ENCODE results near the gene RXFP3.
"Not testable (repeated sequence)": the region's sequence is repeated elsewhere in the genome, so short reads cannot be mapped to it uniquely, and the experiment has no call there.

RXFP3 gene

DNA sequence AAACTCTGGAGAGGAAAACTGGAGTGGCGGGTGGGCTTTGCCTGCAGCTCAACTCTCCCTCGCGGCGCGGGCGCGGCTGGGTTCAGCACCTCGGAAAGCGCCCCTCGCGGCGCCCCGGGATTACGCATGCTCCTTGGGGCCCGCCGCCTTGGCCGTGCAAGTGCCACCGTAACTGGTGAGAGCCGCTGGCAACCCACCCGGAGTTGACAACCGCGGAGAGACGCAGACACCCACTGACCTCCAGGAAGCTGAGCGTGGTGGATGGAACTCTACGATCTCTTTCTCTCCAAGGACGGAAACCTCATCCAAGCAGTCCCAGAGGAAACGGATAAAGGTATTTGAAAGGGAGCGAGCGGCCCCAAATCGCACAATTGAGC lies 194 bp upstream of the RXFP3 start:
- DNase-seq = peak; percentile 25

DNA sequence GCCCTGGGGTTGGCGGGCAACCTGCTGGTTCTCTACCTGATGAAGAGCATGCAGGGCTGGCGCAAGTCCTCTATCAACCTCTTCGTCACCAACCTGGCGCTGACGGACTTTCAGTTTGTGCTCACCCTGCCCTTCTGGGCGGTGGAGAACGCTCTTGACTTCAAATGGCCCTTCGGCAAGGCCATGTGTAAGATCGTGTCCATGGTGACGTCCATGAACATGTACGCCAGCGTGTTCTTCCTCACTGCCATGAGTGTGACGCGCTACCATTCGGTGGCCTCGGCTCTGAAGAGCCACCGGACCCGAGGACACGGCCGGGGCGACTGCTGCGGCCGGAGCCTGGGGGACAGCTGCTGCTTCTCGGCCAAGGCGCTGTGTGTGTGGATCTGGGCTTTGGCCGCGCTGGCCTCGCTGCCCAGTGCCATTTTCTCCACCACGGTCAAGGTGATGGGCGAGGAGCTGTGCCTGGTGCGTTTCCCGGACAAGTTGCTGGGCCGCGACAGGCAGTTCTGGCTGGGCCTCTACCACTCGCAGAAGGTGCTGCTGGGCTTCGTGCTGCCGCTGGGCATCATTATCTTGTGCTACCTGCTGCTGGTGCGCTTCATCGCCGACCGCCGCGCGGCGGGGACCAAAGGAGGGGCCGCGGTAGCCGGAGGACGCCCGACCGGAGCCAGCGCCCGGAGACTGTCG lies 976 bp downstream of the RXFP3 start:
- no peak for DNase-seq

DNA sequence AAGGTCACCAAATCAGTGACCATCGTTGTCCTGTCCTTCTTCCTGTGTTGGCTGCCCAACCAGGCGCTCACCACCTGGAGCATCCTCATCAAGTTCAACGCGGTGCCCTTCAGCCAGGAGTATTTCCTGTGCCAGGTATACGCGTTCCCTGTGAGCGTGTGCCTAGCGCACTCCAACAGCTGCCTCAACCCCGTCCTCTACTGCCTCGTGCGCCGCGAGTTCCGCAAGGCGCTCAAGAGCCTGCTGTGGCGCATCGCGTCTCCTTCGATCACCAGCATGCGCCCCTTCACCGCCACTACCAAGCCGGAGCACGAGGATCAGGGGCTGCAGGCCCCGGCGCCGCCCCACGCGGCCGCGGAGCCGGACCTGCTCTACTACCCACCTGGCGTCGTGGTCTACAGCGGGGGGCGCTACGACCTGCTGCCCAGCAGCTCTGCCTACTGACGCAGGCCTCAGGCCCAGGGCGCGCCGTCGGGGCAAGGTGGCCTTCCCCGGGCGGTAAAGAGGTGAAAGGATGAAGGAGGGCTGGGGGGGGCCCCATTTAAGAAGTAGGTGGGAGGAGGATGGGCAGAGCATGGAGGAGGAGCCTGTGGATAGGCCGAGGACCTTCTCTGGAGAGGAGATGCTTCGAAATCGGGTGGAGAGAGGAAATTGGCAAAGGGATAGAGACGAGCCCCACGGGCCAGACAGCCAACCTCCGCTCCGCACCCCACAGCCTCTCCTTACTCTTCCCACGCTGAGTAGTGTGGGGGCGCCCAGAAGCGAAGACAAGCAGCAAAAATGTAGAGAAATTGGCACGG lies 1.7 kb downstream of the RXFP3 start:
- no peak for DNase-seq

DNA sequence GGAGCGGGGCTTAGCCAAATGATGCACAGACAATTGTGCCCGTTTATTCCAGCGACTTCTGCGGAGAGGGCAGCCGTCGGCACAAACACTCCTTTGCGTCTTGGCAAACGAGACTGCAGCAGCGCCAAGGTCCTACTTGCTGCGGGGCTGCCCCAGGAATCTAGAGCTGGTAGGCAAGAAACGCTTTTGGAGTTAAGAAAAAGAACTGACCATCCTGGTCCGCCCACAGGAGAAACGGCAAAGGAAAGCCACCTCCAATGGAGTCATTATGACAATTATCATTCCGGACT lies 2.3 kb downstream of the RXFP3 start:
- DNase-seq = no peak

DNA sequence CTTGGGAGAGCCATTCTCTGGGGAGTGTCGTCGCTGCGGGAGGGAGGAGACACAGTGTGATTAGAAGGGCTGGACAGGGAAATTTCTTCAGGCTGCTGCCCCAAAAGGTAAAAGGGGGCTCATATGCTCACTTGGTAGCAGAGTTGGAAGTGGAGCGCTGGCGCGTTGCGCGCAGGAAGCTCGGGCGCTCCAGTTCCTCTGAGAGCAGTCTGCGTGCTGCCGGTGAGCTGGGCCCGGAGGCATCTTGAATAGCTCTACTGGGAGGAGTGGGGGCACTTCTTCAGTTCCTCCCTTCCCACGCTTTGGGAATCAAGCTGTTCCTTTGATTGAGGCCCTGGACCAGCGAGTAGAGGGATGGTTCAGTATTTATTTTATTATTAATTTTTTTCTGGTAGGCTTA lies 2.7 kb downstream of the RXFP3 start:
- DNase-seq = no peak

DNA sequence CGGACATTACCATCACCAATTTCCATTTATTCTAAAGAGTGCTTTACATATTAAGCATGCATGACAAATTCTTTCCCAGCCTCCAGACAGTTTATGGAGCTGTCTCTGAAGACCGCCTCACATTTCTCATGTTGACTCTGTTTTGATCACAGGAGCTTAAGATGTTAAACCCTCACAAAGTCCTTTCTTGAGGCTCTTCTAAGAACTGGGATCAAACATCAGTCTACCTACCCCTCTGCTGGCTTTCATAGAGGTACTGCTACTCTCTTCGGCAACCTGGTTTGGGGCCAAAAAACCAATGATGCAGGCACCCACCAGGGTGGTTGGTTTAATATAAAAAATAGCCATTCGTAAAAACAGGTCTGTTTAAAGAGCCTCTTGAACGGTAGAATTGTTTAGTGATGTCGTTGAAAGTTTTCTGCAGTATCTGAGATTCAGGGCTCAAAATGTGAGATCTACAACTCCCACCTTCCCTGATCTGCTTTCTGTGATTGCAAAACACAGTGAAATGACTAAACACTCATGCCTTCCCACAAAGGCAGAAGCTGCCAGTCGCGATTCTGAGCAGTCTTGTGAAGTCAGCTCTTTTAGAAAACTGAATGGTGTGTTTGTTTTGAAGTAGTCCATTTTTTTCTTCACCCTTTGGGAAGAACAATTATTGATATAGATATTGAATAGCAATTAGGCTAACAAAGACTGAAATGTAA lies 3.5 kb downstream of the RXFP3 start:
- no peak for DNase-seq

DNA sequence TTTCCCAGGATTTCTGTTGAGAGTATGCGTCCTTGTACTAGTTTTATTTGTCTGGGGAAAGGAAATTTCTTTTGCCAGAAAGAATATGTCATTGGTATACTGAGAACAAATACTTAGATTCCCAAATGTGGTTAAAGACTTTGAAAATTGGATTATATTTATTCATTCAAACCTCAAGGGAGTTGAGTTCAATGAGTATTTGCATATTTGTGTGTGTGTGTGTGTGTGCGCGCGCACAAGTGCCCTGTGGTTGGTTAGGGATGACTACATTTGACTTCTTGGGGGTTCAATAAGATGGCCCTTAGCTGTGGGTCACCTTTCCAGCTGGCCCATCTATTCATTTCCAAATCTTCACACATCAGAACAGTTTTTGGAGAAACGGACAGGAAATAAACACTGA lies 4.9 kb downstream of the RXFP3 start:
- no peak for DNase-seq

DNA sequence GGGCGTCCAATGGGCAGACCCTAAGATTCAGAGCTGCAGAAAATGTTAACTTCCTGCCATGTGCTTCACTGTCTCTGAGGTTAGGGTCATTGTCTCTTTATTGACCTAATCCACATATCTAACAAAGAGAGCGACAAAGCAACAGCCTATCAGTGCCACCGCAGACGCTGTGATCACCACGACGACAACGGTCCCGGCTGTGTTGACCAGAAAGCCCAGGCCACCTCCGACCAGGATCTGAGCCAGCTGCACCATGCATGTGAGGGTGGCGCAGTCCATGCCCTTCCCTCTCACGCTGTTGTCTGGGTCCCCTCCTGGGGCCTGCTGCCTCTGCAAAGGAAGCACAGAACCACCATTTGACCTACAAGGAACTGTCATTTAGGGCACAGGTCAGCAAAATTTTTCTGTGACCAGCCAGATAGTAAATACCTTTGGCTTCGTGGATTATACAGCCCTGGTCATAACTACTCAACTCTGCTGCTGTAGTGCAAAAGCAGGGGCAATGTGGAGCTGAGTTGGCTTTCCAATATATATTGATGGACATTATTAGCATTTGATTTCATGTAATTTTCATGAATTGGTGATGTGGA lies 8.5 kb downstream of the RXFP3 start:
- no peak for DNase-seq

DNA sequence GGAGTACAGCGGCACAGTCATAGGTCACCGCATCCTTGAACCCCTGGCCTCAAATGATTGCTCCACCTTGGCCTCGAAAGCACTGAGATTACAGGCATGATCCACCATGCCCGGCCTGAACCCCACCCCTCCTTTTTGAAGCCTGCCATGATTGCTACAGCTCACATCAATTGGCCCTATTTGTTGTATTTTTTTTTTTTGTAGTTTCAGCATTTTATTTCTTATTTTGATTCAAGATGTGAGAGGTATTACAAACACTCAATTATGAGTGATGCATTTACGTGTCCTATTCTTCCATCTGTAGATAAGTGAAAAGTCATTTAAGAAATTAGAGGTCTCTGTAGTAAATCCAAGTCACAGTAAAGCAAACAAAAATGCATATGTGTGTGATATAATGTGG lies 16.0 kb downstream of the RXFP3 start:
- DNase-seq = not testable (repeated sequence)

DNA sequence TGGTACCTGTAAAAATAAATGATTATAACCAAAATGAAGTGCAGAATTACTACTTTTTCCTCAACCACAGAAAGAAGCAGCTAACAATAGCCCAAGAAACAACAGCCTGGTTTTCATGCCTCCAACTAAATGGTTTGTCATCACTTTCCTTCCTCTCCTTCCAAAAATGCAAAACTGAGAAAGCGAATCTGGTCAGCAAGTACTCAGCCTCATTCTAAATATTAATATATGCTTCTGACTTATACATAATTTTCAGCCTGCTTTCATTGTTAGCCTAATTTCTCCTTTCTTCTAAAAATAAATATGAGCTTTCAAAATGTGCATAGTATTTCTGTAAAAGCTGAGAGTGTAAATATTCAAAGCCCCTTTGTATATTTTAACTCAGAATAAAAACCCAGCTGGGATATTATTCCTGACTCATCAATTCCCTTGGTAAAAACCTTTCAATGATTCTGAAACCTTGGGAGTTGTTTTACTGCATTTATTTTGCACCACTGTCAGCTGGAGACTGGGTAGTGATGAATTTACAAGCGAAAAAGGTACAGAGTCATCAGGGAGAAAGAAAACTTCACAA lies 21.5 kb downstream of the RXFP3 start:
- no peak for DNase-seq

DNA sequence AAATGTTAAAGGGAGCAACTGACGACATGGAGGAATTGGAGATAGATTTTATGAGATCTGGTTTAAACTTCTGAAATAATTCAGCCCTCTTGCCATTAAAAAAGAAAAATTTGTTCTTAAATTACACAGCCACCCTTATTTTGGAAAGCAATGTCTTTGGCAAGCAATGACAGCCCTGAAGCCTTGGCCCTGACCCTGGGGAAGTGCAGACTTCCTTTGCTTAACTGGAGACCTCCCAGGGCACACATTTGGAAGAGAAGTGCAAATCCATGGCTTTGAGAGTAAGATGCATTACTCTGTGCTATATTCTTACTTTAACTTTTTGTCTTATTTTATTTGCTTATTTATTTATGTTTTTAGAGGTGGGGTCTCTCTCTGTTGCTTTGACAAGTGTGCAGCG lies 22.0 kb downstream of the RXFP3 start:
- DNase-seq = no peak

DNA sequence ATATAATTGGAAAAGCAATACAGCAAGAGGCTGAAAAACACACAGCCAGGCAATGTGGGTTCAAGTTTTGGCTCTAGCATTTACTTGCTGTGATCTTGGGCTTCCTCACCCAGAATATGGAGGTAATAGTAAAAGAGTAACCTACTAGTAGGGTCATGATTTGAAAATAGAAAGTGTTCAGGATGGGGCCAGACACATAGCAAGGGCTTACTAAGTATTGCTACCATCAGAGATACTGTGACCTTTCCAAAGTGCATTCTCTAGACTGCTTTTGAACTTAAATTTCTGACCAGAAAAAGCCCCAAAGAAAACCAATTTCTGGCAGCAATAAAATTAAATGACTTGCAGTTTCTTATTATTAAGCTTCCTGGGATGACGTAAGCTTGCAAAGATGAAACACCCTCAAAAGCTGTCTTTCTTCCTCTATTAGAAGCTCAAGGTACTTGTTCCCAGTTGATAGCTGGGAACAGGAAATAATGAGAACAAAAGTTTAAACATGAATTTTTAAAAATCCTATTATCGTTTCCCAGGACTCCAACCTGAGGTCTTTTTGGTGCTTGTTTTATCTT lies 28.0 kb downstream of the RXFP3 start:
- DNase-seq = no peak

DNA sequence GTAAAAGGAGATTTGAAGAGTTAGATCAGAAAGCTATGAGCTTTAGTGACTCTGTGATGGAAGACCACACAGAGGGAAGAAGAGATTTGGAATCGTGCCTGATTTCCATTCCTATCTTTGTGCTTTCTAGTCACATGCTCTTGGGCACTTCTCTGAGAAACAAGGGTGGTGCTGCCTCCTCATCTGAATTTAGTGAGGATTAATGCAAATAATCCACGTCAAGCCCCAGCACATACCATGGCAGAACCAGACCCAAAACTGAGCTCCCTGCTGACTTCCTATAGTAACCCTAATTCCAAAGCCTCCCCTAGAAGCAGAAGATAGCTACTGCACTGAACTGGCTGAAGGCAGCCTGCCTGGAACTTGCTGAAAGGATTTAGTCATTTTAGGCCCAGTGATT lies 30.6 kb downstream of the RXFP3 start:
- DNase-seq = no peak

DNA sequence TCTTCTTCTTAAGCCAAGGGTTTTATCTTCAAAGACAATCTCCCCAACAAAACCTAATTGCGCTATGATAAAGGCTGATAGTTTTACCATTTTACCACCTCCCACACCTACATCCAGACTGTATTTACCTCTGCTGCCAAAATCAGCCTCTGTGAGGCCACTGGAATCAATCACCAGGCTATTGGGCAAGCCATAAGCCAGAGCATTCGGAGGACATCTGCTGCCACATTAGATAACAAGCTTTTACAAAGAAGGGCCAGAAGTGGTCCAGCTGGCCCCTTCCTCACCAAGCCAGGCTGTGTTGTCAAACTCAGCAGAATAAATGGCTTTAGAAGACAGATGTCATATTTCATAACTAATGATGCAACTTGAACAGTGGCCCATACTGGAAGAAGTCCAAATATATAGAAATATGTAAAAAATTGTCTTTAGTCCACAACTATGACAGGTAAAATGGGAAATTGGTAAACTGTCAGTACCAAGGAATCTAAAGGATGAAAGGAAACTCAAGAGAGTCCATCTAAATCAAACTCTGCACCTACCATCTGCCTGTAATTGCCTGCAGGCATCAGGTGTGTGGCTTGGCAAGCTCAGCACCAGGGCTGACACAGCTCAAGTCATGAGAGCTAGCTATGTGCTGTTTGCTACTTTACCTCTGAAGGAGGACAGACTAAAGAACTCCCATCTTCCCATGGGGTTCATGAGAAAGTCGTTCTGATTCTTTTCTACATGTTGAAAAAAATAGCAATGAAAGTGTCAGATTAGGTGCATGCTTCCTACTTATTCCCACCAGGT lies 32.2 kb downstream of the RXFP3 start:
- no peak for DNase-seq

DNA sequence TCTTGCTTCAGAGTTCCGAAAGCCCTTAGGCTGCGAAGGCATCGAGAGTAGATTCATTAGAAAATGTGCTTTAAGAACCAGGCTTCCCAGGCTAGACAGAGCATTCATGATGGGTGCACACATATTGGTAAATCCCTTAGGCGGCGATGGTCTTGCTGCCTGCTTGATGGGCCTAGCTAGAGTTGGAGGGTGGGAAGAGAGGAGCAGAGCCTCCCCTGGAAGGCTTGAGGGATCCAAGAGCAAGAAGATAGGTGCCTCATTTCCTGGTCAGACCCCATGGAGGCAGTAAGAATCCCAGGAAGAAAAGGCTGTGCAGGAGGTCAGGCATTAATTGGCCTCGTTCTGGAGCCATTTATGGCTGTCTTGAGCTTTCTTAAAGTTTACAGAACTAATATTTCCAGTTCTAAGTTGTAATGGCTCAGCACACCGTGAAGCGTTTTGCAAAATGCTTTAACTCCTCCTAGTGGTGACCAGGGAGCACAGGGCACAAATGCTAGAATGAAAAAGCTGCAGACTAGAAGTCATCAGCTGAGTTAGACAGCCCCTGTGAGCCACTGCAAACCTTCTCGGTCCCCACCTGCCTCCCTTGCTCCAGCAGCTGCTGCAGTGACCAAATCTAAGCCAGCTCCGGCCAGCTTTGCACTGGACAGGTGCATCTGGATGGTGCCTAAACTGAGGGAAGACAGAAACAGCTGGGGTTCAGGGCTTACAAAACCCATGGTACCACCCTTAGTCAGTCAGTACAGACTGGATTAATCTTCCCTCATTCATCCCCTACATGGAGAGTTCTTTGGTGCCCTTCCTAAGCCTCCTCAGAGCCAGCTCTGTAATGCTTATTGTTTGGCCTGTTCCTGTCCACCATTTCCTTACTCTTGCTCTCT lies 33.6 kb downstream of the RXFP3 start:
- no peak for DNase-seq

DNA sequence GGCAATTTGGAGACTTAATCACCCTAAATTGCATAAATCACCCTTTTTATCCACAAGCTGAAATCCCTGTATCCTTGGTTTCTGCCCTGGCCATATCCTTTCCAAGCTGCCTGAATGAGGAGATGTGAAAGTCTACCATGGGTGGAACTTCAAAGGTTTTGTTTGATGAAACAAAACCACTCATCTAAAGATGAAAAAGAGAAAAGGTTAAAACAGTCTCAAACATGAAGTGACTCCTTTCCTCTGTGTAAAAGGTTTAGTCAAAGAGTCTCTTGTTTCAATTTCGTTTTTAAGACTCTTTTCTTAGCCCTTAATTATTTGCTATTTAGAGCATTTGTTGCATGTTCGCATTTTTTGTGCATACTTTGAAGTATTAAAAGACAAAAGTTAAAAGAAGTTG lies 37.1 kb downstream of the RXFP3 start:
- DNase-seq = no peak

DNA sequence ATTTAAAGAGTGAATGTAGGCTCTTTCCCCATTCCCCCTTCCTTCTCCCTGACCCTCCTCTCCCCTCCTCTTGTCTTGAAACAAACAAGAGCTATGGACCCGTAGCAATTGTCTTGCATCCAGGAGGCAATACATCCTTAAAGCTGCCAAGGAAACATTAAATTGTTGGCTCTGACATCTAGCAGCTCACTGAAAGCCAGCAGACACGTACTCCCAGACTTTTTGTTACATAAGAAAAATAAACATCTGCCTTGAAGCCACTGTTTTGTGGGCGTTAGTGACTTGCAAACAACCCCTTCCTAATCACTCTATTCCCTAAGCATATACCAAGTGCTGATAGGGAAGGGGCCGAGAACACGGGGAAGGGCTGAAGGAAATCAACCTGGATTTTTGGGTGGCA lies 39.7 kb downstream of the RXFP3 start:
- DNase-seq = no peak

DNA sequence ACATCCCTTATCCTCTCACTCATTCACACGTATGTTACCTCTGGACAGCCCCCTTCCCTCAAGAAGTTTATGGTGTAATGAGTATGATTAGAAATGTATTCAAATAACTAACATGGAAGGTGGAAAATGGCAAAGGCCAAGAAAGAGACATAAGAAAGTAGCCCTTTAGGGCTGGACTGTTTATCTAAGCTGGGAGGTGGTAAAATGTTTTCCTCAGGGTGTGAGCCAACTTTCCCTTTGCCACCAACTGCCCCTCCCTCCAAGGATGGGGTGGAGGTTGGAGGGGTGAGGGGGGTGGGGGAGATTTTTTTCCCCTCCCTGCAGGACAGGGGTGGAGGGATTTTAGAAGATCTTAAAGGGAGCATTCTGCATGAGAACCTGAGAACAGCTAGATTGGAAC lies 40.1 kb downstream of the RXFP3 start:
- no peak for DNase-seq

DNA sequence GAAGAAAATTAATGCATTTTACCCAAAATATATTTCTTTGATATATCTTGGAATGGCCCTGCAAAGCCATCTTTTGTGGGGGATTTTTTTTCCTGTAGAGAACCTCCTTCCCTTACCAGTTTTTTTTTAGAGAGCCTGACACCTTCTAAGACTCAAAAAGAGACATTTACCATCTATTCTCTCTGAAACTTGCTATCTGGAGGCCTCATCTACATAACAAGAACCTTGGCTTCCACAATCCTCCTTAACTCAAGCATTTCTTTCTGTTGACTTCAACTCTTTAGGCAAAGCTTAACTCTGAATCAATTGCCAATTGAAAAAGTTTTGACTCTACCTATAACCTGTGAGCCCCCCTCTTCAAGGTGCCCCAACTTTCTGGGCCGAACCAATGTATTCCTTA lies 42.1 kb downstream of the RXFP3 start:
- no peak for DNase-seq

DNA sequence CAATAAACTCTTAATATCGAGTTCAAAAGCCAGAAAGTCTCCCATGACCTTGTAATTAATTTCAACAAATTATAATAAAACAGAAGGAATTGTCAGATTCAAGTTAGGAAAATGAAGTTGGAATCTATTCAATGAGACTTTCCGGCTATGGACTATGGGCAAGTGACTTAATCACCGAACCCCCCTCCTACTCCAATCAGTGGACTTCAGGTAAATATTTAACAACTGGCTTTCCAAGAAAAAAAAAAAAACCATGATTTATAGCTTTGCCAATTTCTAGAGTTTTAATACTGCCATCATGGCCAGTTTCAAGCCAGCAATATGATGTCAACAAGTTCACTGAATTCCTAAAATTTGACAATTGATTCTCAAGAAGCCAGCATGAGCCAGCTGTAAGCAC lies 43.8 kb downstream of the RXFP3 start:
- DNase-seq = no peak

DNA sequence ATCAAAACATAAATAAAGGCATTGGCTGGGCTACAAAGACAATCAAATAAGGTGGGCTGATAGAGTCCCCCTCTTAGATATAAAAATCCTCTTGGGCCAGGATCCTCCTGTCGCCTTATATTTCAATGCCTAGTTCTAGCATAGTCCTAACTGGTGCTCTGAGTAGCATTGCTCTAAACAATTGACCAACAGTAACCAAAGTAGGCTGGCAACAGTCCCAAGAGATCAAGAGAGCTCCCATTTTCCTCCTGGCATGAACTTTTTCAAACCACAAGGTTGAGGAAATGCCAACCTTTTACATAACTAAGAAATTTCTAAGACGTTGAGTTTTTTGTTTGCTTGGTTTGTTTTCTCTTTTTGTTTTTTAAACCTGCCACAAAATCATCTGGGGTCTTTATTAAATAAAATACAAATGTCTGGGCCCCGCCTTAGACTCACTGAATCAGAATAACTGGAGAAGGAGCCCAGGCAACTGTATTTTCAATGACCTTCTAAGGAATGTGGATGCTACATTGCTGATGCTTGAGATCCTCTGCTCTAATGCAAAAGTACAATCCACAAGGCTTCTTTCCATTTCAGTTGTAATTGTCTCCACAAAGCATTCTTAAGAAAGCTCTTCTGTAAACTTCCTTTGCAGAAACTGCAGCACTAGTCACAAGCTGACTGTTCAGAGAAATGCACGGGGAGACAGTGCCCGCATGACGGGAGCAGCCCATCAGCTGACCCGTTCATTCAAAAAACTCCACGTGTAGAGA lies 45.4 kb downstream of the RXFP3 start:
- no peak for DNase-seq

Measured in stimulated activated CD4-positive, alpha-beta T cell treated with anti-CD3 and anti-CD28 coated beads, Interleukin-12 subunit alpha, Interleukin-12 subunit beta, amount 100 ng/mL, for 4 hours (primary cell).